ENCODE measurements around the gene TLN1. TPM values are rescaled to one million over a fixed set of nuclear protein-coding genes. Genes with fewer than 3 reads are reported as not detected.

The TLN1 gene, protein sequence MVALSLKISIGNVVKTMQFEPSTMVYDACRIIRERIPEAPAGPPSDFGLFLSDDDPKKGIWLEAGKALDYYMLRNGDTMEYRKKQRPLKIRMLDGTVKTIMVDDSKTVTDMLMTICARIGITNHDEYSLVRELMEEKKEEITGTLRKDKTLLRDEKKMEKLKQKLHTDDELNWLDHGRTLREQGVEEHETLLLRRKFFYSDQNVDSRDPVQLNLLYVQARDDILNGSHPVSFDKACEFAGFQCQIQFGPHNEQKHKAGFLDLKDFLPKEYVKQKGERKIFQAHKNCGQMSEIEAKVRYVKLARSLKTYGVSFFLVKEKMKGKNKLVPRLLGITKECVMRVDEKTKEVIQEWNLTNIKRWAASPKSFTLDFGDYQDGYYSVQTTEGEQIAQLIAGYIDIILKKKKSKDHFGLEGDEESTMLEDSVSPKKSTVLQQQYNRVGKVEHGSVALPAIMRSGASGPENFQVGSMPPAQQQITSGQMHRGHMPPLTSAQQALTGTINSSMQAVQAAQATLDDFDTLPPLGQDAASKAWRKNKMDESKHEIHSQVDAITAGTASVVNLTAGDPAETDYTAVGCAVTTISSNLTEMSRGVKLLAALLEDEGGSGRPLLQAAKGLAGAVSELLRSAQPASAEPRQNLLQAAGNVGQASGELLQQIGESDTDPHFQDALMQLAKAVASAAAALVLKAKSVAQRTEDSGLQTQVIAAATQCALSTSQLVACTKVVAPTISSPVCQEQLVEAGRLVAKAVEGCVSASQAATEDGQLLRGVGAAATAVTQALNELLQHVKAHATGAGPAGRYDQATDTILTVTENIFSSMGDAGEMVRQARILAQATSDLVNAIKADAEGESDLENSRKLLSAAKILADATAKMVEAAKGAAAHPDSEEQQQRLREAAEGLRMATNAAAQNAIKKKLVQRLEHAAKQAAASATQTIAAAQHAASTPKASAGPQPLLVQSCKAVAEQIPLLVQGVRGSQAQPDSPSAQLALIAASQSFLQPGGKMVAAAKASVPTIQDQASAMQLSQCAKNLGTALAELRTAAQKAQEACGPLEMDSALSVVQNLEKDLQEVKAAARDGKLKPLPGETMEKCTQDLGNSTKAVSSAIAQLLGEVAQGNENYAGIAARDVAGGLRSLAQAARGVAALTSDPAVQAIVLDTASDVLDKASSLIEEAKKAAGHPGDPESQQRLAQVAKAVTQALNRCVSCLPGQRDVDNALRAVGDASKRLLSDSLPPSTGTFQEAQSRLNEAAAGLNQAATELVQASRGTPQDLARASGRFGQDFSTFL (N-terminal part only)
- total RNA-seq (2021; ENCODE audit: unreplicated experiment) (347 TPM), Bru-seq, nascent RNA (percentile 88 among the genes with signal in this experiment), BruChase-seq, experiment 1, labeled RNA remaining after a 2-hour chase (percentile 91 among the genes with signal in this experiment), BruChase-seq, experiment 2, labeled RNA remaining after a 6-hour chase (percentile 96 among the genes with signal in this experiment)
- 353 TPM for polyA plus RNA-seq (2012; ENCODE audit: insufficient read length)
- long read RNA-seq, partial matches to known transcripts: 300 of 321 reads
- long read RNA-seq, other reads (novel, unspliced or antisense): 20 of 321 reads

DNA sequence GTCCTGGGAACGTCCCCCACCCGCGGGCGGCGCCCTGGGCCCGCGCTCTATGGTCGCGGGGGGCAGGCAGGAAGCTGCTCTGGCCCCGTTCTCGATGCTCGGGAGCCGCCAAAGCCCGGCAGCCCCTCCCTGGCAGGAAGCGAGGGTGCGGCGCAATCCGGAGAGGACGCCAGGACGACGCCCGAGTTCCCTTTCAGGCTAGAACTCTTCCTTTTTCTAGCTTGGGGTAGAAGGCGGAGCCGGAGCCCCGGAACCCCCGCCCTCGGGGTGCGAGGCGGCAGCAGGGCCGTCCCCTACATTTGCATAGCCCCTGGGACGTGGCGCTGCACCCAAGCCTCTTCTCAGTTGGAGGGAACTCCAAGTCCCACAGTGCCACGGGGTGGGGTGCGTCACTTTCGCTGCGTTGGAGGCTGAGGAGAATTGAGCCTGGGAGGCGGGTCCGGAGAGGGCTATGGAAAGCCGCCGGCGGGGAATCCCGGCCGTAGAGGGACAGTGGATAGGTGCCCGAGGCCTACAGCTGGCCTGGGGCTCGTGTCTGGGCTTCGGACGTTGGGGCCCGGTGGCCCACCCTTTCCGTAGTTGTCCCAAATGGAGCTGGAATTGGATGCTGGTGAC lies at the start of gene TLN1, which contains the start of gene CREB3:
Gene TLN1, minus strand, starts transcription at position 11 of the 615 bp plus-strand sequence. CDS start 6,501 bp downstream, outside the sequence.
Gene CREB3, plus strand, starts transcription at position 482 of the 615 bp plus-strand sequence. Its CDS starts 107 bp downstream, at position 589.
- POLR2A ChIA-PET: interaction anchor here (0.5 to 1.8 kb wide), 8 partner anchors 13 to 653 kb away, joined by 3 to 11 read pairs (median 6); partner anchors contain the start of genes ARHGEF39, CCDC107, FANCG and RMRP
- Histone ChIP-seq H3K4me1 (ENCODE audit: control insufficient read depth, insufficient read depth, low read length) (peaks cover 49% of the 10 kb centered on the region), H3K4me3 (ENCODE audit: low read depth in 2 of 2, low read length in 2 of 2) (peak within 1 kb of the TSS; percentile 82 to 99), H3K27me3 (ENCODE audit: control insufficient read depth, insufficient read depth, low read length) (no peaks in the 10 kb centered on the region), H3K36me3 (ENCODE audit: control insufficient read depth, insufficient read depth, low read length) (peaks cover 19% of the 10 kb centered on the region), H3K27ac (ENCODE audit: low read length) (peak within 1 kb of the TSS; percentile 95), H3K9me3 (ENCODE audit: control insufficient read depth, insufficient read depth, low read depth, low read length) (no peaks in the 10 kb centered on the region)
- ATAC-seq (peak; percentile 93), DNase-seq (ENCODE audit: low read depth, low spot score) (peak; percentile 85)
- CTCF ChIA-PET: interaction anchor here (0.7 to 2.5 kb wide), 4 partner anchors 36 to 256 kb away, joined by 3 to 13 read pairs (median 4); no protein-coding TSS in a partner anchor
- TF ChIP-seq, protein P1, sequence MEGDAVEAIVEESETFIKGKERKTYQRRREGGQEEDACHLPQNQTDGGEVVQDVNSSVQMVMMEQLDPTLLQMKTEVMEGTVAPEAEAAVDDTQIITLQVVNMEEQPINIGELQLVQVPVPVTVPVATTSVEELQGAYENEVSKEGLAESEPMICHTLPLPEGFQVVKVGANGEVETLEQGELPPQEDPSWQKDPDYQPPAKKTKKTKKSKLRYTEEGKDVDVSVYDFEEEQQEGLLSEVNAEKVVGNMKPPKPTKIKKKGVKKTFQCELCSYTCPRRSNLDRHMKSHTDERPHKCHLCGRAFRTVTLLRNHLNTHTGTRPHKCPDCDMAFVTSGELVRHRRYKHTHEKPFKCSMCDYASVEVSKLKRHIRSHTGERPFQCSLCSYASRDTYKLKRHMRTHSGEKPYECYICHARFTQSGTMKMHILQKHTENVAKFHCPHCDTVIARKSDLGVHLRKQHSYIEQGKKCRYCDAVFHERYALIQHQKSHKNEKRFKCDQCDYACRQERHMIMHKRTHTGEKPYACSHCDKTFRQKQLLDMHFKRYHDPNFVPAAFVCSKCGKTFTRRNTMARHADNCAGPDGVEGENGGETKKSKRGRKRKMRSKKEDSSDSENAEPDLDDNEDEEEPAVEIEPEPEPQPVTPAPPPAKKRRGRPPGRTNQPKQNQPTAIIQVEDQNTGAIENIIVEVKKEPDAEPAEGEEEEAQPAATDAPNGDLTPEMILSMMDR (IDR thresholded peaks at IDR 0.05): no peak
- TF ChIP-seq POLR2AphosphoS5 (IDR thresholded peaks at IDR 0.05; ENCODE audit: low read depth, low read length): peak; percentile 88
- peak; percentile 94 for TF ChIP-seq TCF7L2 (IDR thresholded peaks at IDR 0.05; ENCODE audit: low read depth, low read length)
- BruUV-seq (replicated peaks): no TSS peak
- intact Hi-C loops (cut with micrococcal nuclease; ENCODE audit: unreplicated experiment): no loop called here
- in situ Hi-C loops (cut with HindIII; ENCODE audit: low pct_unique_long_range_greater_than_20kb, low sequenced_read_pairs): no loop called here

DNA sequence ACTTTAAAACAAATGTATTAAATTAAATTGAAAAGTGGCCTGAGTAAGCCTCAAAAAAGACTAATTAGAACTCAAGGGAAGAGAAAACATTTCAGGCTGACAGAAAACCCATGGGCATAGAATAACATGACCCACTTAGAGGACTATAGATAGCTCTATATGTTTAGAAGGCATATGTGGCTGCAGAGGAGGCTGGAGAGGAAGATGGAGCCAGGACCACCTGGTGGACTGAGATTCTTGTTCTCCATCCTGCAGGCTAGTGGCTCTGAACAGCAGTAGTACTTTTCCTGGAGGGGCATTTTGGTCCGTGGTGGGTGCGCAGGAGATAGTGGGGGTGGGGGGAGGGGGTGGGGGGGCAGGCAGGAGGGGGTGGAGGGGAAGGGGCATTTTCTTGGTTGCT lies 49.1 kb upstream of the TLN1 start:
- Histone ChIP-seq H3K27me3 (ENCODE audit: control insufficient read depth, insufficient read depth, low read length) (no peaks in the 10 kb centered on the region), H3K27ac (ENCODE audit: low read length) (no peak overlapping the region), H3K36me3 (ENCODE audit: control insufficient read depth, insufficient read depth, low read length) (no peaks in the 10 kb centered on the region), H3K9me3 (ENCODE audit: control insufficient read depth, insufficient read depth, low read depth, low read length) (no peaks in the 10 kb centered on the region), H3K4me1 (ENCODE audit: control insufficient read depth, insufficient read depth, low read length) (no peaks in the 10 kb centered on the region), H3K4me3 (ENCODE audit: low read depth in 2 of 2, low read length in 2 of 2) (no peak overlapping the region)
- ChIA-PET CTCF (no interaction called here), POLR2A (interaction anchor here (0.7 kb wide), 2 partner anchors 98 to 138 kb away, joined by 7 to 10 read pairs; no protein-coding TSS in a partner anchor)
- DNase-seq (ENCODE audit: low read depth, low spot score) (no peak), ATAC-seq (no peak)
- BruUV-seq (replicated peaks): no TSS peak
- no peak for TF ChIP-seq POLR2AphosphoS5 (IDR thresholded peaks at IDR 0.05; ENCODE audit: low read depth, low read length)
- intact Hi-C loops (cut with micrococcal nuclease; ENCODE audit: unreplicated experiment): no loop called here
- in situ Hi-C loops (cut with HindIII; ENCODE audit: low pct_unique_long_range_greater_than_20kb, low sequenced_read_pairs): no loop called here

DNA sequence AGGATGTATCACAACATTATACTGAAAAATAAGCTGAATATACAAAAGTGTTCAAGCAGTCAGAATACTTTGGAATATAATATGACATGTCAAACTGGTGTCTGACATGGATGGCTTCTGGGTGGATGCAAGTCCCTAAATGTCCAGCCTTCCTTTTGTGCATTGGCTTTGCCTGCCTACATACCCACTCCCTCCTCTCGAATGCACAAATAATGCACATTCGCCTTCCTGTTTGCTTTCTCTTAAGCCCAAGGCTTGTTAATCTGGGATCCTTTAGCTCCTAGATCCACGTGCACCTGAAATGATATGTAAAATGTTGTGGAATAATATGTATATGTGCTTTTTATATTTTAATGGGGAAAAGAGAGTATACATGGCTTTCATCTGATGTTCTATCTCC lies 46.5 kb upstream of the TLN1 start:
- H3K27me3 ChIP-seq (ENCODE audit: control insufficient read depth, insufficient read depth, low read length): no peaks in the 10 kb centered on the region
- no TSS peak for BruUV-seq (replicated peaks)
- ChIA-PET CTCF (interaction anchor here (1.0 kb wide), 1 partner anchor 11 kb away, joined by 7 read pairs; no protein-coding TSS in a partner anchor), POLR2A (interaction anchor here (0.6 kb wide), 1 partner anchor 38 kb away, joined by 11 read pairs; no protein-coding TSS in a partner anchor)
- DNase-seq (ENCODE audit: low read depth, low spot score): no peak
- no peak for ATAC-seq
- no peak for TF ChIP-seq TCF7L2 (IDR thresholded peaks at IDR 0.05; ENCODE audit: low read depth, low read length)
- TF ChIP-seq, protein P2, sequence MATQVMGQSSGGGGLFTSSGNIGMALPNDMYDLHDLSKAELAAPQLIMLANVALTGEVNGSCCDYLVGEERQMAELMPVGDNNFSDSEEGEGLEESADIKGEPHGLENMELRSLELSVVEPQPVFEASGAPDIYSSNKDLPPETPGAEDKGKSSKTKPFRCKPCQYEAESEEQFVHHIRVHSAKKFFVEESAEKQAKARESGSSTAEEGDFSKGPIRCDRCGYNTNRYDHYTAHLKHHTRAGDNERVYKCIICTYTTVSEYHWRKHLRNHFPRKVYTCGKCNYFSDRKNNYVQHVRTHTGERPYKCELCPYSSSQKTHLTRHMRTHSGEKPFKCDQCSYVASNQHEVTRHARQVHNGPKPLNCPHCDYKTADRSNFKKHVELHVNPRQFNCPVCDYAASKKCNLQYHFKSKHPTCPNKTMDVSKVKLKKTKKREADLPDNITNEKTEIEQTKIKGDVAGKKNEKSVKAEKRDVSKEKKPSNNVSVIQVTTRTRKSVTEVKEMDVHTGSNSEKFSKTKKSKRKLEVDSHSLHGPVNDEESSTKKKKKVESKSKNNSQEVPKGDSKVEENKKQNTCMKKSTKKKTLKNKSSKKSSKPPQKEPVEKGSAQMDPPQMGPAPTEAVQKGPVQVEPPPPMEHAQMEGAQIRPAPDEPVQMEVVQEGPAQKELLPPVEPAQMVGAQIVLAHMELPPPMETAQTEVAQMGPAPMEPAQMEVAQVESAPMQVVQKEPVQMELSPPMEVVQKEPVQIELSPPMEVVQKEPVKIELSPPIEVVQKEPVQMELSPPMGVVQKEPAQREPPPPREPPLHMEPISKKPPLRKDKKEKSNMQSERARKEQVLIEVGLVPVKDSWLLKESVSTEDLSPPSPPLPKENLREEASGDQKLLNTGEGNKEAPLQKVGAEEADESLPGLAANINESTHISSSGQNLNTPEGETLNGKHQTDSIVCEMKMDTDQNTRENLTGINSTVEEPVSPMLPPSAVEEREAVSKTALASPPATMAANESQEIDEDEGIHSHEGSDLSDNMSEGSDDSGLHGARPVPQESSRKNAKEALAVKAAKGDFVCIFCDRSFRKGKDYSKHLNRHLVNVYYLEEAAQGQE (IDR thresholded peaks at IDR 0.05; ENCODE audit: insufficient read depth in 1 of 2, low read depth in 2 of 2, low read length in 1 of 2): no peak
- TF ChIP-seq POLR2AphosphoS5 (IDR thresholded peaks at IDR 0.05; ENCODE audit: low read depth, low read length): no peak
- TF ChIP-seq SIN3A (IDR thresholded peaks at IDR 0.05; ENCODE audit: borderline replicate concordance, insufficient read depth, low read depth, low read length): no peak
- TF ChIP-seq, protein P1 (IDR thresholded peaks at IDR 0.05): no peak
- no peak overlapping the region for H3K4me3 ChIP-seq (ENCODE audit: low read depth in 2 of 2, low read length in 2 of 2)
- intact Hi-C loops (cut with micrococcal nuclease; ENCODE audit: unreplicated experiment) (no loop called here), in situ Hi-C loops (cut with HindIII; ENCODE audit: low pct_unique_long_range_greater_than_20kb, low sequenced_read_pairs) (no loop called here)
- no peaks in the 10 kb centered on the region for H3K4me1 ChIP-seq (ENCODE audit: control insufficient read depth, insufficient read depth, low read length)
- H3K27ac ChIP-seq (ENCODE audit: low read length): no peak overlapping the region
- no peaks in the 10 kb centered on the region for H3K36me3 ChIP-seq (ENCODE audit: control insufficient read depth, insufficient read depth, low read length)
- H3K9me3 ChIP-seq (ENCODE audit: control insufficient read depth, insufficient read depth, low read depth, low read length): no peaks in the 10 kb centered on the region

All from Panc1 (cell line).